Activated CD8-positive, alpha-beta memory T cell treated with anti-CD3 and anti-CD28 coated beads, Interleukin-2, amount 50 U/mL, for 4 hours (primary cell): ENCODE data around the gene WIZ.

Experiments used
- DNase-seq: peaks from one replicate; pipeline ENCODE4 v3.0.0-alpha.2; 2020

Gene WIZ

GRCh38 chr19:15443838-15444237, 5.9 kb downstream of the WIZ start:
- no peak for DNase-seq

- no peak for DNase-seq
Observed at GRCh38 chr19:15443325-15443724, 6.4 kb downstream of the WIZ start.

- DNase-seq = no peak
Observed at GRCh38 chr19:15442142-15442920, 7.4 kb downstream of the WIZ start.

- no peak for DNase-seq
Observed at GRCh38 chr19:15441317-15441716, 8.4 kb downstream of the WIZ start.

- DNase-seq = no peak
Observed at GRCh38 chr19:15439821-15440641, 9.7 kb downstream of the WIZ start.

GRCh38 chr19:15439078-15439799, 10.5 kb downstream of the WIZ start:
- no peak for DNase-seq

GRCh38 chr19:15438577-15438976, 11.2 kb downstream of the WIZ start:
- no peak for DNase-seq

- no peak for DNase-seq
Observed at GRCh38 chr19:15438124-15438496, 11.6 kb downstream of the WIZ start.

- no peak for DNase-seq
Observed at GRCh38 chr19:15437355-15438123, 12.2 kb downstream of the WIZ start.

GRCh38 chr19:15436826-15437110, 13.0 kb downstream of the WIZ start:
- DNase-seq = no peak

GRCh38 chr19:15436012-15436825, 13.5 kb downstream of the WIZ start:
- no peak for DNase-seq

GRCh38 chr19:15433519-15434069, 16.2 kb downstream of the WIZ start:
- no peak for DNase-seq

- DNase-seq = peak; percentile 95
Observed at GRCh38 chr19:15432629-15433518, 16.9 kb downstream of the WIZ start.

GRCh38 chr19:15432018-15432494, 17.7 kb downstream of the WIZ start:
- DNase-seq = peak; percentile 31

- no peak for DNase-seq
Observed at GRCh38 chr19:15431396-15432017, 18.2 kb downstream of the WIZ start.

- DNase-seq = no peak
Observed at GRCh38 chr19:15430526-15431120, 19.1 kb downstream of the WIZ start.

GRCh38 chr19:15429825-15430467, 19.8 kb downstream of the WIZ start:
- no peak for DNase-seq

- no peak for DNase-seq
Observed at GRCh38 chr19:15428956-15429824, 20.6 kb downstream of the WIZ start.
